ENCODE measurements around the gene SRCIN1. TPM values are rescaled to one million over a fixed set of nuclear protein-coding genes. Genes with fewer than 3 reads are reported as not detected.

The SRCIN1 gene
- total RNA-seq, 1 donor from 2014 or later: 6.6 TPM

GRCh38 chr17:38544175-38544838, 61.4 kb downstream of the SRCIN1 start:
- DNase-seq (no peak), ATAC-seq (no peak)
- Histone ChIP-seq H3K36me3 (no peaks in the 10 kb centered on the region), H3K9me3 (no peaks in the 10 kb centered on the region), H3K27ac (no peak overlapping the region), H3K4me1 (no peaks in the 10 kb centered on the region), H3K27me3 (ENCODE audit: low read depth) (peaks cover 26% of the 10 kb centered on the region), H3K4me3 (no peak overlapping the region)
- TF ChIP-seq CTCF (IDR thresholded peaks at IDR 0.05): no peak
- intact Hi-C loops (cut with DNase I): no loop called here

DNA sequence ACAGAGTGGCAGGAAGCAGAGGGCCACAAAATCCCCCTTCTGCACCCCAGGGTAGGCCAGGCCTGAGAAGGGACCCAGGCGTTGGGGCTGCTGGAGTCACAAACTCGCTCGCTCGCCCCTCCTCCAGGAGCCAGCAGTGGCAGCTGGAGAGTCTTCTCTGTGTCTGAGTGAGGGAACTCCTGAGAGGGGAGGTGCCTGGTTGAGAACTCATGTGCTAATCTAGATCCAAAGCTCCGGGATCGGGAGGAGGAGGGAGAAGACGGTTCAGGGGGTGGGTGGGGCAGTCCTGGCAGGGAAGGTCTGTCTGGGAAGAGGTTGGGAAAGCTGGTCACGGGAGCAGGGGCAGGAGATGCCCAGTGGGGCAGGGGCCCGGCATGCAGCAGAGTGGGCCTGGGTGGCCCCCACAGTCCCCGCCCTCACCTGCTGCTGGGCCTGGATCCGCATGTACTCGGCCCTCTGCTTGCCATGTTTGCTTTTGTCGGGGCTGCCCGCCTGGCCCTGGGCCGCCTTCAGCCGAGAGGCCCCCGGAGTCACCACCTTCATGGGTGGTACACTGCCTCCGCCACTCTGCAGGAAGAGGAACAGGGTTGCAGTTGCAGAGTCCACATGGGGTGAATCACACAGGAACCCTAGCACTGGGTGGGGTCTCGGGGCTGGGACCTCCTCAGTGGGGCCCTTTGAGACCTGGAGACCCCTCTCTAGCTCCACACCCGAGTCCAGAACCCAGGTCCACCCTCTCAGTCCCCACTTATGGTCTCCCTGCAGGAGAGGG, 62.2 kb downstream of the SRCIN1 start:
- ATAC-seq (no peak), DNase-seq (peak; percentile 30)
- Histone ChIP-seq H3K4me3 (no peak overlapping the region), H3K36me3 (no peaks in the 10 kb centered on the region), H3K4me1 (no peaks in the 10 kb centered on the region), H3K27me3 (ENCODE audit: low read depth) (peaks cover 26% of the 10 kb centered on the region), H3K9me3 (no peaks in the 10 kb centered on the region), H3K27ac (no peak overlapping the region)
- intact Hi-C loops (cut with DNase I): no loop called here
- no peak for TF ChIP-seq CTCF (IDR thresholded peaks at IDR 0.05)

- Histone ChIP-seq H3K9me3 (no peaks in the 10 kb centered on the region), H3K4me3 (no peak overlapping the region), H3K4me1 (no peaks in the 10 kb centered on the region), H3K27ac (no peak overlapping the region), H3K27me3 (ENCODE audit: low read depth) (peaks cover 30% of the 10 kb centered on the region), H3K36me3 (no peaks in the 10 kb centered on the region)
- no peak for TF ChIP-seq CTCF (IDR thresholded peaks at IDR 0.05)
- no peak for DNase-seq
- no peak for ATAC-seq
- intact Hi-C loops (cut with DNase I): no loop called here
Observed at GRCh38 chr17:38542286-38542685, 63.5 kb downstream of the SRCIN1 start.

DNA sequence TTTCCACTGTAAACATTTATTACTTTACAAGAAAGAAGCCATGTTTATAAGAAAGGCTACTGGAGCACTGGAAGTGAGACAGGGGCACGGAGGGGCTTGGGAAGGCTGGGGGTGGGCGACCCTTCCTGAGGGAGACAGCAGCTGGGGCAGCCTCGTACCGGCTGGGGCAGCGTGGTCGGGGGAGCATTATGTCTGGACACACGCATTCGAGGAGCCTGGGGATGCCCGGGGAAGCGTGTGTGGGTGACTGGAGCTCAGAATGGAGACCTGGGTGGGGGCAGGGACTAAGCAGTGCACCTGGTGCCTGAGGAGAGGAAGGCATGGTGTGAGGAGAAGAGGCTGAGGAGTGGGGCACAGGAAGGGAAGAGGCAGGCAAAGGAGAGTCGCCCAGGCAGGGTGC, 64.5 kb downstream of the SRCIN1 start:
- Histone ChIP-seq H3K36me3 (no peaks in the 10 kb centered on the region), H3K4me3 (no peak overlapping the region), H3K4me1 (no peaks in the 10 kb centered on the region), H3K27ac (no peak overlapping the region), H3K9me3 (no peaks in the 10 kb centered on the region), H3K27me3 (ENCODE audit: low read depth) (peaks cover 34% of the 10 kb centered on the region)
- TF ChIP-seq CTCF (IDR thresholded peaks at IDR 0.05): no peak
- no peak for ATAC-seq
- no peak for DNase-seq
- intact Hi-C loops (cut with DNase I): no loop called here

DNA sequence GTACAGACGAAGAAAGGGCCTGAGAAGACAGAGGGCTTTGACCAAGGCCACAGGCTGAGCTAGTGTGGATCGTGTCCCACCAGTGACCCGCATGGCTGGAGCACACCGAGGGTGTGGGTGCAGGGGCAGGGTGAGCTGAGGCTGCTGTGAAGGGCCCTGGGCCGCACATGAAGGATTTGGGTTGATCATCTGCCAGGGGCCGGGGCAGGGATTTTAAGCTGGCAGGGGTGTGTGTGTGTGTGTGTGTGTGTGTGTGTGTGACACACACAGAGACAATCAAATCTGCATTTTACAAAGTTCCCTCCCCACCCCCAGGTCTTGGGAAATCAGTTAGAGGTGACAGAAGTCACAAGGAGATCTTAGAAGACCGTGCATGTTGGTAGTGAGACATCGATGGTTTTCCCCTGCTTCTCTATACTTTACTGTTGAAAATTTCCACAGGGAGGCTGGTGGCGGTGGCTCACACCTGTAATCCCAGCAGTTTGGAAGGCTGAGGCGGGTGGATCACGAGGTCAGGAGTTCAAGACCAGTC, 65.2 kb downstream of the SRCIN1 start:
- H3K27ac ChIP-seq: no peak overlapping the region
- intact Hi-C loops (cut with DNase I): no loop called here
- no peaks in the 10 kb centered on the region for H3K4me1 ChIP-seq
- no peak for DNase-seq
- peaks cover 34% of the 10 kb centered on the region for H3K27me3 ChIP-seq (ENCODE audit: low read depth)
- no peak overlapping the region for H3K4me3 ChIP-seq
- no peaks in the 10 kb centered on the region for H3K9me3 ChIP-seq
- no peak for TF ChIP-seq CTCF (IDR thresholded peaks at IDR 0.05)
- no peaks in the 10 kb centered on the region for H3K36me3 ChIP-seq
- ATAC-seq: no peak
